ENCODE measurements around the gene DMRT1.

DMRT1 gene

GRCh38 chr9:981491-981898 is 140.0 kb downstream of the DMRT1 start:
- no peak overlapping the region for H2AFZ ChIP-seq (ENCODE audit: low read depth, low read length)
- H3K4ac ChIP-seq (ENCODE audit: low read depth in 1 of 2, low read length in 2 of 2): no peak overlapping the region
- H2AK5ac ChIP-seq (ENCODE audit: low read length, severe bottlenecking): no peak overlapping the region
- no peak overlapping the region for H3K4me3 ChIP-seq (ENCODE audit: insufficient read depth in 1 of 2, low read depth in 1 of 2, low read length in 2 of 2)
- no peak overlapping the region for H3K14ac ChIP-seq (ENCODE audit: low read length in 2 of 2)
- no peak for DNase-seq
- no peak overlapping the region for H2BK5ac ChIP-seq (ENCODE audit: low read depth, low read length, poor library complexity, severe bottlenecking)
- H2BK12ac ChIP-seq (ENCODE audit: low read length in 2 of 2): no peak overlapping the region
- H4K91ac ChIP-seq (ENCODE audit: low read length): no peak overlapping the region
- H3K4me1 ChIP-seq (ENCODE audit: control insufficient read depth, insufficient read depth, low read depth, low read length): peaks cover 8% of the 10 kb centered on the region
- no peak overlapping the region for H2BK120ac ChIP-seq (ENCODE audit: low read depth, low read length)
- no peak overlapping the region for H3K4me2 ChIP-seq (ENCODE audit: low read length, poor library complexity, severe bottlenecking)
- no peaks in the 10 kb centered on the region for H3K9me3 ChIP-seq (ENCODE audit: control insufficient read depth, low read length)
- H3K79me1 ChIP-seq (replicated peaks; ENCODE audit: low read length, poor library complexity, severe bottlenecking): no peaks in the 10 kb centered on the region
- no peak overlapping the region for H2BK15ac ChIP-seq (ENCODE audit: low read depth, poor library complexity, severe bottlenecking)
- no peaks in the 10 kb centered on the region for H3K36me3 ChIP-seq (ENCODE audit: control insufficient read depth in 1 of 2, insufficient read depth in 2 of 2, low read depth in 1 of 2, low read length in 2 of 2)
- no peak overlapping the region for H3K18ac ChIP-seq (ENCODE audit: low read depth in 1 of 2, low read length in 2 of 2)
- no peak overlapping the region for H4K8ac ChIP-seq (ENCODE audit: low read length)
- H3K27ac ChIP-seq (ENCODE audit: low read length, poor library complexity, severe bottlenecking): no peak overlapping the region
- no peak overlapping the region for H3K23ac ChIP-seq (ENCODE audit: low read length in 2 of 2)
- H3K9ac ChIP-seq (ENCODE audit: low read length): peak overlapping the region; percentile 63
- peaks cover 51 to 61% of the 10 kb centered on the region in 2 experiments for H3K27me3 ChIP-seq (ENCODE audit: control insufficient read depth in 1 of 2, insufficient read depth in 1 of 2, low read length in 2 of 2)
- WGBS: 36% methylated on average over 16 of the region's 16 CpGs

GRCh38 chr9:982394-983230 is 141.1 kb downstream of the DMRT1 start:
- no peak for DNase-seq
- Histone ChIP-seq H3K9ac (ENCODE audit: low read length) (peak overlapping the region; percentile 63), H3K36me3 (ENCODE audit: control insufficient read depth in 1 of 2, insufficient read depth in 2 of 2, low read depth in 1 of 2, low read length in 2 of 2) (no peaks in the 10 kb centered on the region), H3K4ac (ENCODE audit: low read depth in 1 of 2, low read length in 2 of 2) (no peak overlapping the region), H3K9me3 (ENCODE audit: control insufficient read depth, low read length) (no peaks in the 10 kb centered on the region), H3K4me3 (ENCODE audit: insufficient read depth in 1 of 2, low read depth in 1 of 2, low read length in 2 of 2) (peak overlapping the region in 1 of 2 experiments; percentile 64), H3K18ac (ENCODE audit: low read depth in 1 of 2, low read length in 2 of 2) (no peak overlapping the region), H4K91ac (ENCODE audit: low read length) (no peak overlapping the region), H3K27ac (ENCODE audit: low read length, poor library complexity, severe bottlenecking) (no peak overlapping the region), H3K4me1 (ENCODE audit: control insufficient read depth, insufficient read depth, low read depth, low read length) (no peaks in the 10 kb centered on the region), H3K23ac (ENCODE audit: low read length in 2 of 2) (no peak overlapping the region), H3K14ac (ENCODE audit: low read length in 2 of 2) (no peak overlapping the region), H2BK12ac (ENCODE audit: low read length in 2 of 2) (no peak overlapping the region), H2BK15ac (ENCODE audit: low read depth, poor library complexity, severe bottlenecking) (no peak overlapping the region), H2BK120ac (ENCODE audit: low read depth, low read length) (no peak overlapping the region), H3K27me3 (ENCODE audit: control insufficient read depth in 1 of 2, insufficient read depth in 1 of 2, low read length in 2 of 2) (peaks cover 46 to 53% of the 10 kb centered on the region in 2 experiments), H2BK5ac (ENCODE audit: low read depth, low read length, poor library complexity, severe bottlenecking) (no peak overlapping the region), H3K4me2 (ENCODE audit: low read length, poor library complexity, severe bottlenecking) (no peak overlapping the region), H4K8ac (ENCODE audit: low read length) (no peak overlapping the region), H3K79me1 (replicated peaks; ENCODE audit: low read length, poor library complexity, severe bottlenecking) (no peaks in the 10 kb centered on the region), H2AK5ac (ENCODE audit: low read length, severe bottlenecking) (no peak overlapping the region), H2AFZ (ENCODE audit: low read depth, low read length) (no peak overlapping the region)
- WGBS: 60% methylated on average over 12 of the region's 15 CpGs

- H3K27ac ChIP-seq (ENCODE audit: low read length, poor library complexity, severe bottlenecking): no peak overlapping the region
- no peak overlapping the region for H3K23ac ChIP-seq (ENCODE audit: low read length in 2 of 2)
- H2AK5ac ChIP-seq (ENCODE audit: low read length, severe bottlenecking): no peak overlapping the region
- 56% methylated on average over 2 of the region's 4 CpGs for WGBS
- H3K4ac ChIP-seq (ENCODE audit: low read depth in 1 of 2, low read length in 2 of 2): no peak overlapping the region
- no peak overlapping the region for H3K4me2 ChIP-seq (ENCODE audit: low read length, poor library complexity, severe bottlenecking)
- H2BK15ac ChIP-seq (ENCODE audit: low read depth, poor library complexity, severe bottlenecking): no peak overlapping the region
- no peaks in the 10 kb centered on the region for H3K36me3 ChIP-seq (ENCODE audit: control insufficient read depth in 1 of 2, insufficient read depth in 2 of 2, low read depth in 1 of 2, low read length in 2 of 2)
- no peak overlapping the region for H3K9ac ChIP-seq (ENCODE audit: low read length)
- no peak overlapping the region for H3K4me3 ChIP-seq (ENCODE audit: insufficient read depth in 1 of 2, low read depth in 1 of 2, low read length in 2 of 2)
- H4K91ac ChIP-seq (ENCODE audit: low read length): no peak overlapping the region
- no peaks in the 10 kb centered on the region for H3K9me3 ChIP-seq (ENCODE audit: control insufficient read depth, low read length)
- no peak for DNase-seq
- H2BK12ac ChIP-seq (ENCODE audit: low read length in 2 of 2): no peak overlapping the region
- no peak overlapping the region for H2AFZ ChIP-seq (ENCODE audit: low read depth, low read length)
- H3K18ac ChIP-seq (ENCODE audit: low read depth in 1 of 2, low read length in 2 of 2): no peak overlapping the region
- no peak overlapping the region for H2BK120ac ChIP-seq (ENCODE audit: low read depth, low read length)
- H4K8ac ChIP-seq (ENCODE audit: low read length): no peak overlapping the region
- H3K79me1 ChIP-seq (replicated peaks; ENCODE audit: low read length, poor library complexity, severe bottlenecking): no peaks in the 10 kb centered on the region
- no peak overlapping the region for H2BK5ac ChIP-seq (ENCODE audit: low read depth, low read length, poor library complexity, severe bottlenecking)
- no peak overlapping the region for H3K14ac ChIP-seq (ENCODE audit: low read length in 2 of 2)
- H3K4me1 ChIP-seq (ENCODE audit: control insufficient read depth, insufficient read depth, low read depth, low read length): no peaks in the 10 kb centered on the region
- H3K27me3 ChIP-seq (ENCODE audit: control insufficient read depth in 1 of 2, insufficient read depth in 1 of 2, low read length in 2 of 2): peaks cover 0 to 28% of the 10 kb centered on the region in 2 experiments
These were observed 152.5 kb downstream of the DMRT1 start for GRCh38 chr9:994005-994404.

- no peak overlapping the region for H4K91ac ChIP-seq (ENCODE audit: low read length)
- no peak overlapping the region for H2BK12ac ChIP-seq (ENCODE audit: low read length in 2 of 2)
- H3K18ac ChIP-seq (ENCODE audit: low read depth in 1 of 2, low read length in 2 of 2): no peak overlapping the region
- no peaks in the 10 kb centered on the region for H3K79me1 ChIP-seq (replicated peaks; ENCODE audit: low read length, poor library complexity, severe bottlenecking)
- no peak overlapping the region for H2BK15ac ChIP-seq (ENCODE audit: low read depth, poor library complexity, severe bottlenecking)
- no peak overlapping the region for H3K4me2 ChIP-seq (ENCODE audit: low read length, poor library complexity, severe bottlenecking)
- H3K14ac ChIP-seq (ENCODE audit: low read length in 2 of 2): no peak overlapping the region
- H3K23ac ChIP-seq (ENCODE audit: low read length in 2 of 2): no peak overlapping the region
- H3K4me1 ChIP-seq (ENCODE audit: control insufficient read depth, insufficient read depth, low read depth, low read length): no peaks in the 10 kb centered on the region
- no peak overlapping the region for H2AK5ac ChIP-seq (ENCODE audit: low read length, severe bottlenecking)
- H2BK120ac ChIP-seq (ENCODE audit: low read depth, low read length): no peak overlapping the region
- H4K8ac ChIP-seq (ENCODE audit: low read length): no peak overlapping the region
- H3K27me3 ChIP-seq (ENCODE audit: control insufficient read depth in 1 of 2, insufficient read depth in 1 of 2, low read length in 2 of 2): peaks cover 0 to 20% of the 10 kb centered on the region in 2 experiments
- 82% methylated on average over 2 of the region's 4 CpGs for WGBS
- no peak overlapping the region for H2BK5ac ChIP-seq (ENCODE audit: low read depth, low read length, poor library complexity, severe bottlenecking)
- no peak overlapping the region for H2AFZ ChIP-seq (ENCODE audit: low read depth, low read length)
- H3K4ac ChIP-seq (ENCODE audit: low read depth in 1 of 2, low read length in 2 of 2): no peak overlapping the region
- peak overlapping the region; percentile 45 for H3K9ac ChIP-seq (ENCODE audit: low read length)
- H3K4me3 ChIP-seq (ENCODE audit: insufficient read depth in 1 of 2, low read depth in 1 of 2, low read length in 2 of 2): peak overlapping the region in 1 of 2 experiments; percentile 47
- no peaks in the 10 kb centered on the region for H3K36me3 ChIP-seq (ENCODE audit: control insufficient read depth in 1 of 2, insufficient read depth in 2 of 2, low read depth in 1 of 2, low read length in 2 of 2)
- no peak for DNase-seq
- no peaks in the 10 kb centered on the region for H3K9me3 ChIP-seq (ENCODE audit: control insufficient read depth, low read length)
- no peak overlapping the region for H3K27ac ChIP-seq (ENCODE audit: low read length, poor library complexity, severe bottlenecking)
These were observed 153.7 kb downstream of the DMRT1 start for GRCh38 chr9:995192-995591.
